MM.1S (cell line): ENCODE data around the gene SLC4A3.

ENCODE experiments used
- DNase-seq: peaks from one replicate; pipeline ENCODE4 v3.0.0-alpha.2; 2015
- H2AFZ ChIP-seq: fragments of 300-600 bp; sonication (generic); 2 replicates; pipeline ENCODE4 v1.6.0; 2016; ENCODE audit warnings: antibody characterized with exemption, low read length
- H3F3A ChIP-seq: fragments of 300-600 bp; sonication (generic); 2 replicates; pipeline ENCODE4 v1.6.1; 2016; ENCODE audit warnings: mild to moderate bottlenecking, antibody characterized with exemption, low read length, moderate library complexity, mixed read lengths; ENCODE audit not compliant: insufficient read depth
- H3K27ac ChIP-seq: fragments of 300-600 bp; sonication (generic); 2 replicates; pipeline ENCODE4 v1.5.1; 2016; ENCODE audit warnings: mild to moderate bottlenecking, low read length
- H3K27me3 ChIP-seq: fragments of 300-600 bp; sonication (generic); replicated peaks from 2 replicates; pipeline ENCODE4 v1.6.0; 2016; ENCODE audit warnings: low read length; ENCODE audit not compliant: insufficient read depth
- H3K36me3 ChIP-seq: fragments of 300-600 bp; sonication (generic); replicated peaks from 2 replicates; pipeline ENCODE4 v1.6.1; 2016; ENCODE audit warnings: mild to moderate bottlenecking, low read length, mixed read lengths; ENCODE audit not compliant: insufficient read depth
- H3K4me1 ChIP-seq: fragments of 300-600 bp; sonication (generic); 2 replicates; pipeline ENCODE4 v1.6.1; 2016; ENCODE audit warnings: low read length, mixed read lengths
- H3K4me2 ChIP-seq: fragments of 300-600 bp; sonication (generic); 2 replicates; pipeline ENCODE4 v1.6.0; 2016; ENCODE audit warnings: low read depth, low read length
- H3K4me3 ChIP-seq: fragments of 300-600 bp; sonication (generic); 2 replicates; pipeline ENCODE4 v1.5.1; 2016; ENCODE audit warnings: low read length, mixed read lengths
- H3K79me2 ChIP-seq: fragments of 300-600 bp; sonication (generic); 2 replicates; pipeline ENCODE4 v1.6.1; 2016; ENCODE audit warnings: mixed run types, low read length, mixed read lengths
- H3K9ac ChIP-seq: fragments of 300-600 bp; sonication (generic); 2 replicates; pipeline ENCODE4 v1.6.1; 2016; ENCODE audit warnings: low read length, mixed read lengths
- H3K9me2 ChIP-seq: fragments of 300-600 bp; sonication (generic); replicated peaks from 2 replicates; pipeline ENCODE4 v1.6.1; 2016; ENCODE audit warnings: mild to moderate bottlenecking, low read length, mixed read lengths; ENCODE audit not compliant: insufficient read depth
- H3K9me3 ChIP-seq: fragments of 300-600 bp; sonication (generic); replicated peaks from 2 replicates; pipeline ENCODE4 v1.6.1; 2016; ENCODE audit warnings: mild to moderate bottlenecking, low read length, mixed read lengths; ENCODE audit not compliant: insufficient read depth
- H4K20me1 ChIP-seq: fragments of 300-600 bp; sonication (generic); 2 replicates; pipeline ENCODE4 v1.6.1; 2016; ENCODE audit warnings: mild to moderate bottlenecking, low read length, moderate library complexity, mixed read lengths; ENCODE audit not compliant: insufficient read depth
- EZH2 ChIP-seq: fragments of 300-600 bp; sonication (generic); optimal IDR thresholded peaks from 2 replicates; pipeline ENCODE3; 2017; ENCODE audit warnings: low read depth, mild to moderate bottlenecking, antibody characterized with exemption, low read length, mixed read lengths
- EZH2phosphoT487 ChIP-seq: fragments of 300-600 bp; sonication (generic); IDR thresholded peaks from 2 replicates; pipeline ENCODE4 v1.6.1; 2018; ENCODE audit warnings: antibody characterized with exemption, low read length
- TF ChIP-seq, protein P1 (sequence below): fragments of 300-600 bp; sonication (generic); IDR thresholded peaks from 2 replicates; pipeline ENCODE4 v1.5.1; 2016; ENCODE audit warnings: antibody characterized with exemption, low read length, mixed read lengths

SLC4A3 gene

DNA sequence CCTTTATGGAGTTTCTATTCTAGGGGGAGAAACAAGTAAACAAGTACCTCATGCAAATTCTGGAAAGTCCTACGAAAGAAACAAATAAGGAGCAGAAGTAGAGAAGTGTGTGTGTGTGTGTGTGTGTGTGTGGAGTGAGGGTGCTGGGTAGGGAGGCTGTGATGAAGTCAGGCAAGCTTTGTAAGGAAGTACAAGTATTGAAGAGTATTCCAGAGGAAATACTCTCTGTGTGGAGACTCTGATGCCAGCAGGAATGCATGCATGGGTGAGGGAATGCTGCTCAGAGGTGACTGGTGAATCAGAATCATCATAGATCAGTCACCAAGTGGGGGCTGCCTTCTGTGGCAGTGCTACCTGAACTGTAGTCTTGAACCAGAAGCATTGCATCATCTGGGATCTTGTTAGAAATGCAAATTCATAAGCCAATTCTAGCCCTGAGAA is 34.5 kb downstream of the SLC4A3 start:
- Histone ChIP-seq H2AFZ (no peak overlapping the region), H3K4me3 (no peak overlapping the region), H3F3A (no peaks in the 10 kb centered on the region), H3K4me1 (no peaks in the 10 kb centered on the region), H3K27me3 (no peaks in the 10 kb centered on the region), H3K79me2 (no peaks in the 10 kb centered on the region), H3K27ac (no peak overlapping the region), H3K9ac (no peak overlapping the region), H4K20me1 (no peaks in the 10 kb centered on the region), H3K9me2 (no peaks in the 10 kb centered on the region), H3K9me3 (no peaks in the 10 kb centered on the region), H3K4me2 (no peak overlapping the region), H3K36me3 (no peaks in the 10 kb centered on the region)
- TF ChIP-seq, protein P1, sequence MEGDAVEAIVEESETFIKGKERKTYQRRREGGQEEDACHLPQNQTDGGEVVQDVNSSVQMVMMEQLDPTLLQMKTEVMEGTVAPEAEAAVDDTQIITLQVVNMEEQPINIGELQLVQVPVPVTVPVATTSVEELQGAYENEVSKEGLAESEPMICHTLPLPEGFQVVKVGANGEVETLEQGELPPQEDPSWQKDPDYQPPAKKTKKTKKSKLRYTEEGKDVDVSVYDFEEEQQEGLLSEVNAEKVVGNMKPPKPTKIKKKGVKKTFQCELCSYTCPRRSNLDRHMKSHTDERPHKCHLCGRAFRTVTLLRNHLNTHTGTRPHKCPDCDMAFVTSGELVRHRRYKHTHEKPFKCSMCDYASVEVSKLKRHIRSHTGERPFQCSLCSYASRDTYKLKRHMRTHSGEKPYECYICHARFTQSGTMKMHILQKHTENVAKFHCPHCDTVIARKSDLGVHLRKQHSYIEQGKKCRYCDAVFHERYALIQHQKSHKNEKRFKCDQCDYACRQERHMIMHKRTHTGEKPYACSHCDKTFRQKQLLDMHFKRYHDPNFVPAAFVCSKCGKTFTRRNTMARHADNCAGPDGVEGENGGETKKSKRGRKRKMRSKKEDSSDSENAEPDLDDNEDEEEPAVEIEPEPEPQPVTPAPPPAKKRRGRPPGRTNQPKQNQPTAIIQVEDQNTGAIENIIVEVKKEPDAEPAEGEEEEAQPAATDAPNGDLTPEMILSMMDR: no peak
- TF ChIP-seq EZH2 (no peak), EZH2phosphoT487 (no peak)
- no peak for DNase-seq

DNA sequence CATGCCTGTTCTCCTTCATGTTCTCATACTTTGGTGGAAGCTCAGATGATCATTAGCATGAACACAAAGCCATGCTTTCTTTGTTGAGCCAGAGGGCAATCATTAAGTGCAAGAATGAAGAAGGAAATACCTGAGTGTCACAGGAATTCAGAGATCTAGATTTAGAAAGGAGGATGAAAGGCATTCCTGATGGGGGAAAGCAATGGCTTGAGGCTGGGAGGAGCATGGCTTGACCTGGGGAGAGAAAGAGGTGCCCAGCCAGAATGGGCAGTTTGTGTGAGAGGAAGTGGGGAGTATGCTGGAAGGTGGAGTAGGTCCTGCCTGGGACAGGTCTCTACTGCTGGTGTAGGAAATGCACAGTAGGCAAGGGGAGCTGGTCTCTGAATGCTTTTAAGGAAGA is 35.1 kb downstream of the SLC4A3 start:
- Histone ChIP-seq H2AFZ (no peak overlapping the region), H3K4me1 (no peaks in the 10 kb centered on the region), H3K36me3 (no peaks in the 10 kb centered on the region), H3K4me3 (no peak overlapping the region), H3K9me3 (no peaks in the 10 kb centered on the region), H3K27ac (no peak overlapping the region), H3K9ac (no peak overlapping the region), H3F3A (no peaks in the 10 kb centered on the region), H3K4me2 (no peak overlapping the region), H3K79me2 (no peaks in the 10 kb centered on the region), H3K9me2 (no peaks in the 10 kb centered on the region), H4K20me1 (no peaks in the 10 kb centered on the region), H3K27me3 (no peaks in the 10 kb centered on the region)
- no peak for DNase-seq
- TF ChIP-seq EZH2phosphoT487 (no peak), EZH2 (no peak)
- TF ChIP-seq, protein P1: no peak

DNA sequence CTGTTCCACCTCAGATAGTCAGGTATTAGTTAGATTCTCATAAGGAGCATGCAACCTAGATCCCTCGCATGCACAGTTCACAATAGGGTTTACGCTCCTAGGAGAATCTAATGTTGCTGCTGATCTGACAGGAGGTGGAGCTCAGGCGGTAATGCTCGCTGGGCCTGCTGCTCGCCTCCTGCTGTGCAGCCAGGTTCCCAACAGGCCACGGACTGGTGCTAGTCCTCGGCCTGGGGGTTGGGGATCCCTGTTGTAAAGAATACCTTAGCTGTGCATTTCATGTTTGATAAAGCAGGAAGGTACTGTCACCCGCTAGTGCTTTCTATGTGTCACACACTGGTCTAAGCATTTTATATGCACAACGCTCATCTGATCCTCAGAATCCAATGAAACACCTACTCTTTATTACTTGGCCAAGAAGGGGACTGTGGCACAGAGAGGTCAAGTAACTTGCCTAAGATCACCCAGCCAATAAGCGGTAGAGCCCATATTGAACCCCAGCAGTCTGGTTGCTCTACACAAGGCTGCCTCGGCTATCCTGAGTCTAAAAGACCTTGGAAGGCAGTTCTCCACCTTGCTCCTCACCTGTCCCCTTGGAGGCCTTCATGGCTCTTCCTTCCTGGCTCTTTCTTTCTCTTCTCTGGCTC is 35.8 kb downstream of the SLC4A3 start:
- H3K9me2 ChIP-seq: no peaks in the 10 kb centered on the region
- H3K9me3 ChIP-seq: no peaks in the 10 kb centered on the region
- H4K20me1 ChIP-seq: no peaks in the 10 kb centered on the region
- H3K4me1 ChIP-seq: no peaks in the 10 kb centered on the region
- DNase-seq: no peak
- H3K27ac ChIP-seq: no peak overlapping the region
- H2AFZ ChIP-seq: no peak overlapping the region
- H3K79me2 ChIP-seq: no peaks in the 10 kb centered on the region
- H3K36me3 ChIP-seq: no peaks in the 10 kb centered on the region
- no peaks in the 10 kb centered on the region for H3K27me3 ChIP-seq
- no peak for TF ChIP-seq EZH2phosphoT487
- no peak for TF ChIP-seq EZH2
- TF ChIP-seq, protein P1: no peak
- H3K4me3 ChIP-seq: no peak overlapping the region
- no peak overlapping the region for H3K9ac ChIP-seq
- H3F3A ChIP-seq: no peaks in the 10 kb centered on the region
- no peak overlapping the region for H3K4me2 ChIP-seq
